Mucosa of rectum (tissue), 2 donors: ENCODE data around the gene ARHGAP6.

Experiments
- H3K27ac ChIP-seq, 2 donors: one replicate each; pipeline ENCODE4 v1.7.0; 2013; ENCODE audit warnings: inconsistent platforms in 2 of 2, low read depth in 2 of 2, low read length in 2 of 2
- H3K27me3 ChIP-seq, 2 donors: one replicate each; pipeline ENCODE4 v1.7.0; 2013; ENCODE audit warnings: low read length in 2 of 2; ENCODE audit not compliant: control insufficient read depth in 2 of 2, insufficient read depth in 2 of 2
- H3K36me3 ChIP-seq, 2 donors: one replicate each; pipeline ENCODE4 v1.7.0; 2013; ENCODE audit warnings: low read length in 2 of 2; ENCODE audit not compliant: control insufficient read depth in 2 of 2, insufficient read depth in 2 of 2
- H3K4me1 ChIP-seq, 2 donors: one replicate each; pipeline ENCODE4 v1.7.0; 2013; ENCODE audit warnings: low read length in 2 of 2, mild to moderate bottlenecking in 1 of 2; ENCODE audit not compliant: control insufficient read depth in 2 of 2, insufficient read depth in 2 of 2
- H3K4me3 ChIP-seq, 2 donors: one replicate each; pipeline ENCODE4 v1.7.0; 2013; ENCODE audit warnings: low read length in 2 of 2
- H3K9ac ChIP-seq, 2 donors: one replicate each; pipeline ENCODE4 v1.7.0; 2013; ENCODE audit warnings: low read length in 2 of 2, low read depth in 1 of 2, mild to moderate bottlenecking in 1 of 2
- H3K9me3 ChIP-seq, 2 donors: one replicate each; pipeline ENCODE4 v1.7.0; 2013; ENCODE audit warnings: low read length in 2 of 2; ENCODE audit not compliant: control insufficient read depth in 2 of 2
- donor health status: healthy.
- donor health status: Normal muscosa, but diverticular disease.

ARHGAP6 gene

DNA sequence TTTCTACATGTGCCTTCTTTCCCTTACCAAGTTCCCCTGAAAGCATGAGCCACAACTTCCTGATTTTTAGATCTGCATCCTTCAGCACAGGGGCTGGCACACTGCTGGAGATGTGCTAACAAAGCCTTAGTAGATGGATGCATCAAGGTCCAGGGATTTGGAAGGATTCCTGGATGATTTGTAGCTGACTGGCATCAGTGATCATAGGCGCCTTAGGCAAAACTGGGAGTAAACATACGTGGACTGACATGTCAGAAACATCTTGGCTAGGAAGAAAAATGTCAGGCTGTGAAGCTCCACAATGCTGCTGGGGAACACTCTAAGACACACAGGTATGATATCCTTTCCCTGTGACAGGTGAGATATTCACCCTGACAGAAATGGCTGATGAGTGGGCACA, 216.1 kb downstream of the ARHGAP6 start:
- Histone ChIP-seq H3K27me3 (peaks cover 0 to 3% of the 10 kb centered on the region in 2 donors), H3K4me3 (no peak overlapping the region), H3K27ac (no peak overlapping the region), H3K36me3 (no peaks in the 10 kb centered on the region), H3K9ac (no peak overlapping the region), H3K9me3 (no peaks in the 10 kb centered on the region), H3K4me1 (no peaks in the 10 kb centered on the region)

DNA sequence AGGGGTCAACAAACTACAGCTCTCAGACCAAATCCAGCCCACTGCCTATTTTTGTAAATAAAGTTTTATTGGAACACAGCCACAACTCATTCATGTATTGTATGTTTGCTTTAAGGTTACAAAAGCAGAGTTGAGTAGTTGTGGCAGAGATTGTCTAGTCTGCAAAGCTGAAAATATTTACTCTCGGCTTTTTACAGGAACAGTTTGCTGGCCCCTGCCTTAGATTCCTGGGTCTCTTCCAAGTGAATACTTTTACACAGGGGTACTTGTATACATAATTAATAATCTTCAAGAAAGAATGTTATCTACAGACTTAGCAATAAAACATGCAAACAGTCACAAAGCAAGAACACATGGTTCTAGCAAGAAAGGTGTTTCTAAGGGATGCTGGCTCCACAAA, 218.3 kb downstream of the ARHGAP6 start:
- H3K9ac ChIP-seq, result no peak overlapping the region
- peaks cover 0 to 3% of the 10 kb centered on the region in 2 donors for H3K27me3 ChIP-seq
- H3K36me3 ChIP-seq, result no peaks in the 10 kb centered on the region
- no peak overlapping the region for H3K4me3 ChIP-seq
- no peaks in the 10 kb centered on the region for H3K9me3 ChIP-seq
- H3K4me1 ChIP-seq, result no peaks in the 10 kb centered on the region
- no peak overlapping the region for H3K27ac ChIP-seq

GRCh38 chrX:11446949-11447348, 218.8 kb downstream of the ARHGAP6 start:
- H3K4me1 ChIP-seq, result no peaks in the 10 kb centered on the region
- H3K9ac ChIP-seq, result no peak overlapping the region
- no peak overlapping the region for H3K27ac ChIP-seq

DNA sequence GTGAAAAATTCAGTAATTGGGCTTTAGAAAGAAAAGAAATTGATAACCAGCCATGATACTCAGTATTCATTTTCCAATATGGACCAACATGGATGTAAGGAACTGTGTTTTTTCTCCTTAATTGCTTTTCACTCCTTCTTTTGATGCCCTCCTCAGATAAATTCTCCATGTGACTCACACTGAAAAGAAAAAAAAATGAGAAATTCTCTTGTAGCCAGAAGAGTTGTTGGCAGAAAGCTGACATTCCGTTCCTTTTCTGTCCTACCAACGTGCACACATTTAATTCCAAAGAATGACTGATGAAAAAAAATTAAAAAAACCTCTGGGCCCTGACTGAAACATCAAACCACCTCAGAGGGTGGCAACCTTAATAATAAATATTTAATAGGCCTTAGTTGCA, 219.4 kb downstream of the ARHGAP6 start:
- H3K4me3 ChIP-seq, result no peak overlapping the region
- H3K36me3 ChIP-seq, result no peaks in the 10 kb centered on the region
- H3K27ac ChIP-seq, result no peak overlapping the region
- H3K9me3 ChIP-seq, result no peaks in the 10 kb centered on the region
- peaks cover 0 to 3% of the 10 kb centered on the region in 2 donors for H3K27me3 ChIP-seq
- H3K9ac ChIP-seq, result no peak overlapping the region
- H3K4me1 ChIP-seq, result no peaks in the 10 kb centered on the region

More at GRCh38 chrX:11446949-11447348, 218.8 kb downstream of the ARHGAP6 start:
- H3K27me3 ChIP-seq, result peaks cover 0 to 3% of the 10 kb centered on the region in 2 donors
- no peaks in the 10 kb centered on the region for H3K36me3 ChIP-seq
- H3K9me3 ChIP-seq, result no peaks in the 10 kb centered on the region
- no peak overlapping the region for H3K4me3 ChIP-seq

- Histone ChIP-seq H3K4me3 (no peak overlapping the region), H3K9ac (no peak overlapping the region), H3K27ac (no peak overlapping the region), H3K27me3 (peaks cover 0 to 3% of the 10 kb centered on the region in 2 donors), H3K36me3 (no peaks in the 10 kb centered on the region), H3K4me1 (no peaks in the 10 kb centered on the region), H3K9me3 (no peaks in the 10 kb centered on the region)
Observed at GRCh38 chrX:11445540-11445939, 220.2 kb downstream of the ARHGAP6 start.

- Histone ChIP-seq H3K36me3 (no peaks in the 10 kb centered on the region), H3K4me1 (no peaks in the 10 kb centered on the region), H3K4me3 (no peak overlapping the region), H3K27ac (no peak overlapping the region), H3K9me3 (no peaks in the 10 kb centered on the region), H3K27me3 (peaks cover 0 to 3% of the 10 kb centered on the region in 2 donors), H3K9ac (no peak overlapping the region)
Observed at GRCh38 chrX:11444052-11444451, 221.7 kb downstream of the ARHGAP6 start.

GRCh38 chrX:11439846-11440245, 225.9 kb downstream of the ARHGAP6 start:
- H3K9me3 ChIP-seq, result no peaks in the 10 kb centered on the region
- H3K4me3 ChIP-seq, result no peak overlapping the region
- H3K9ac ChIP-seq, result no peak overlapping the region
- no peaks in the 10 kb centered on the region for H3K36me3 ChIP-seq
- H3K27ac ChIP-seq, result no peak overlapping the region
- no peaks in the 10 kb centered on the region for H3K4me1 ChIP-seq
- no peaks in the 10 kb centered on the region for H3K27me3 ChIP-seq

GRCh38 chrX:11438767-11439166, 227.0 kb downstream of the ARHGAP6 start:
- Histone ChIP-seq H3K4me1 (no peaks in the 10 kb centered on the region), H3K4me3 (no peak overlapping the region), H3K36me3 (no peaks in the 10 kb centered on the region), H3K9me3 (no peaks in the 10 kb centered on the region), H3K27me3 (no peaks in the 10 kb centered on the region), H3K9ac (no peak overlapping the region), H3K27ac (no peak overlapping the region)

DNA sequence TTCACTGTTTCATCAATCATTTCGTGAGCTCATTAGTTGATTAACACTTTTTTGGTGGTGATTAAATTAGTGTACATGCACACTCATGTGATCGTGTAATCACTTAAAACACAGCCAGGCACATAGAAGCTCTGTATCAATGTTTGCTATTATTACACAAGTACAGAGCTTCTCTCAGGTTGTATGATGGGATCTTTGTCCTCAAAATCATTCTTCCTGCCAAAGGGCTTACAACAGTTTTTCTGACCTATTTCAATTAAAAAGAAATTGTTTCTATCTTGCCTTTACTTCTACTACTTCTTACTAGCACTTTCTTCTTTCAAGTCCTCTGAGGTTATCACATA, 227.4 kb downstream of the ARHGAP6 start:
- H3K4me1 ChIP-seq, result no peaks in the 10 kb centered on the region
- H3K27ac ChIP-seq, result no peak overlapping the region
- H3K27me3 ChIP-seq, result no peaks in the 10 kb centered on the region
- H3K9me3 ChIP-seq, result no peaks in the 10 kb centered on the region
- no peaks in the 10 kb centered on the region for H3K36me3 ChIP-seq
- H3K4me3 ChIP-seq, result no peak overlapping the region
- no peak overlapping the region for H3K9ac ChIP-seq

GRCh38 chrX:11437642-11438379, 227.9 kb downstream of the ARHGAP6 start:
- Histone ChIP-seq H3K27ac (no peak overlapping the region), H3K9ac (no peak overlapping the region), H3K4me1 (no peaks in the 10 kb centered on the region)

More at GRCh38 chrX:11437642-11438379, 227.9 kb downstream of the ARHGAP6 start:
- Histone ChIP-seq H3K36me3 (no peaks in the 10 kb centered on the region), H3K27me3 (no peaks in the 10 kb centered on the region), H3K4me3 (no peak overlapping the region), H3K9me3 (no peaks in the 10 kb centered on the region)
